Upper lobe of left lung (tissue), 4 donors: Measurements from ENCODE around the gene TSHZ1.

Experiments used
- CTCF ChIP-seq, 6 experiments: fragments of 450-650 bp in 4 of 6; fragments of 200-600 bp in 2 of 6; sonication (generic) in 2 of 6; IDR thresholded peaks; one replicate each; pipeline ENCODE4 v1.5.1; 2016 to 2019; ENCODE audit warnings: antibody characterized with exemption in 6 of 6
- POLR2A ChIP-seq, 4 donors: fragments of 450-650 bp; IDR thresholded peaks; one replicate each; pipeline ENCODE4 v1.5.1; 2016 to 2017; ENCODE audit warnings: antibody characterized with exemption in 4 of 4, mild to moderate bottlenecking in 2 of 4

- no peak for TF ChIP-seq POLR2A (IDR thresholded peaks at IDR 0.05)
- TF ChIP-seq CTCF (IDR thresholded peaks at IDR 0.05): no peak
Observed at GRCh38 chr18:75167759-75168618, 42.6 kb upstream of the TSHZ1 start.
